GM19240 (cell line): ENCODE results near the gene PHF5A.
"Not testable (repeated sequence)": the region's sequence is repeated elsewhere in the genome, so short reads cannot be mapped to it uniquely, and the experiment has no call there.

Experiments used
- DNase-seq: peaks from one replicate; pipeline ENCODE4 v3.0.0; 2011; ENCODE audit warnings: low spot score; ENCODE audit not compliant: insufficient read length

Gene PHF5A

DNA sequence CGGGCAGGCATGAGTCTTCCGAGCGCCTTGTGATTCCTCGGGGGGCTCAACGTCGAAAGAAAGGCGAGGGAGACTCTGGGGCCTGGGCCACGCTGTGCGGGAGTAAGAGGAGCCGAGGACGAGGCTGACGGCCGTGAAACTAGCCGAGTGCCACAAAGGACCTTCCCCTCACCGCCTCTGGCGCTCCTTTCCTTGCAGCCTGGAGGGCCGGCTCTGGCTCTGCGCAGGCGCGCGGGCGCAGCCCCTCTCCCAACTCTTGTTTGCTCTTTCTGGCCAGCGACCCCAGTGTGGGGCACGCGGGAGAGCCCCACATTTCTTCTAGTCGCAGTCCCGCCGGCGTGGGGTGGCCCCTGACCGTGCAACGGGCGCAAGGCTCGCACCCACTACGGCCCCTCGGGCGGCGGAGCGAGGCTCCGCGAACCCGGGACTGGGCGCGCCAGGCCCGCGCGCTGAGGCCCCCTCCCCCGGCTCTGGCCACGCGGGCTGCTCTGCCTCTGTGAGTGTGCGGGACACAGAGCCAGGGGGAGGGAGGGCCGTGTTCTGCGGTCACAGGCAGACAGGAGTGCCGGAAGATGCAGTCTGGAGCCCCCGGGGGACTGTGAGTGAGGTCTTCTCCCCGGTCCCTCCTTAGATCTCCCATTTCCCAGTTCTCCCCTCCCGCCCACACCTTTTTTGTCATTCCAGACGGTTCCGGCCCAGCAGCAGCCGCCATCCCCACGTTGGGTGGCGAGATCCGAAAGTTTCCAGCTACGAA, 20.9 kb downstream of the PHF5A start:
- DNase-seq, result no peak

DNA sequence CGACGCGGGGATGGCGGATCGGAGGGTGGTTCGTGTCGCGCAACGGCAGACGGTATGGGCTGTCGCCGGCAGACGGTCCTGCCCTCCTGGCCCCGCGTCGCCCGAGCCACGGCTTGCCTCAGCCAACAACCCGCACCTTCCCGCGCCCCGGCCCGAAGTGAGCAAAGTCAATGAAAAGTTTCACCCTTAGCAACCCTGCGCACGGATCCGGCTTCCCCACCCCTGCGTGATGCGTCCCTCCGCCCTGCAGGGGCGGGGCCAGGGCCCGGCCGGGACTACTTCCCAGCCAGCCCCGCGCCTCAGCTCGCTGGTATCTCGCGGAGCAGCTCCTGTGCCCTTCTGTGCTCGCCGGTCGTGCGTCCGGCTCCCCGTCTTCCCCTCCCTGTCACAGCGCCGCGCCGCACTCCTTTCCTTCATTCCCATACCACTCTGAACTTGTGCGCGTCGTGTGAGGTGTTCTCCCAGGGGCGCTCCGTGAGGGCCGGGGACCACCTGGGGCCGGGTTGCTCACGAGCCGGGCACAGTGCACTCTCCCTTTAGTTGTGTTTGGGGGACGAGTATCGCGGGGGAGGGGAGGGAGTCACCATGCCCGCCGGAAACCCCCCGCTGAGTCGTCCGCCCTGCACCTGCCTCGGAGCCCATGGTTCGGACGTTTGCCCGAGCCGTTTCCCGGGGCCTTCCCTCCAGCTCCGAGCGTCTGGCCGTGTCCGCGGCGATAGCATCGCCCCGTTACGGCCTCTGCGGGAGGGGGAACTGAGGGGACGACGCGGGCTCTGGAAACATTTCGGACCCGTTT, 21.7 kb downstream of the PHF5A start, which contains the start of gene TOB2:
Gene TOB2 (minus strand): TSS at position 163 of the 796 bp plus-strand sequence. CDS start 9,456 bp downstream, outside the sequence.
- DNase-seq, result no peak

DNA sequence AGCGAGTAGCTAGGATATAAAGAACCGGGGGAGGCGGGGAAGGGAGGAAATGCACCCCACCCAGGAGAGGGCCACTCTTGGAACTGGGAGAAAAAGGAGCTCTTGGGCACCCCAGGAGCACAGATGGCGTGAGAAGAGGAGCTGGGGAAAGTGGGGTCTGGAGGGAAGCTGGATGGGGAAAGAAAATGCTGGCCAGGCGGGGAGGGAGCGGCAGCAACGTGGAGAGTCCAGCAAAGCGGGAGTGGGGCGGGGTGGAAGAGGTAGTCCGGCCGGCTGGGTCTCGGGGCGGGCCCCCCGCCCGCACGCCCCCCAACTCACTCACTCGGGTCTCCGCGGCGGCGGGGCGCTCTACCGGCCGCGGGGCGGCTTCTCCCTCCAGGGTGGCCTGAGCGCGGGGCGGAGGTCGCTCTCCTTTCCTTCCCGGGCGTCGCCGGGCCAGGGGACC, 22.4 kb downstream of the PHF5A start:
- no peak for DNase-seq

DNA sequence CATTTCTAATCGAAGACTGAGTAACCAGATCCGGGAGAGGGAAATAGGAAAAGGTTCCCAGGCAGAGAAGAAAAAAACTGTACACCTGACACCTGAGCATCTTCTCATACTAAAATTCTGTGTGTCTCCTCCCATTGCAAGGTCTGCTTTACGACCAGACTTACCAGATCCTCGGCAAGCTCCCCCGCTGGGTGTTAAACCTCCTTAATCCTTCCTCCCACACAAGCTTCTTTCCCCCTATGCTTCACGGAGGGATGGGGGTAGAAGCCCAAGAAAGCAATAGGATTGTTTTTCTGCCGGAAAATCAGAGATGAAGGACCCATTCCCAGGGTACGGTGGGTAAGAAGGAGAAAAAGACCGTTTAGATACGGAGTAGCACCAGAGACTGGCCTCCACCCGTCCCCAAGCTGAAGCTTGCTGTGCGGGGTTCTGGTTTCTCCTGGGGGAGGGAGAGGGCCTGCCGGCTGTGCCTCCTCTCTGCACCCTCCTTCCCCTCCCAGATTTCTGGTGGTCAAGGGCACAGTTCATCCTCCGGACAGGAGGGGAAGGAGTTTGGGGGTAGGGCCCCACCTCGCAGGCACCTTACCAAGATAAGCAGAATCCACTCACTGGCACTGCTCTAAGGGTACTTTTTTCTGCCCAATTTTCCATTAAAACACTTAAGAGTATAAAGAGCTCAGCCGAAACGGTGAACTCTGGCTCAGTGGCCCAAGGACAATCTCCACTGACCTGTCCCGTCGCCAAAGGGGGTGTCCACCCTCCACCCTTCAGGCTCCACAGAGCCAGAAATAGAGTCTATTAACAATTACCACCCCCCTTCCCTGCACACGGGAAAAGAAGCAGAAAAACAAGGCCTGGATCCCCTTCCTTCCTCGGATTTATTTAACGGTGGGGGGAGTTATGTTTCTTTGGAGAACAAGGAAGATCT, 23.1 kb downstream of the PHF5A start:
- DNase-seq, result no peak

DNA sequence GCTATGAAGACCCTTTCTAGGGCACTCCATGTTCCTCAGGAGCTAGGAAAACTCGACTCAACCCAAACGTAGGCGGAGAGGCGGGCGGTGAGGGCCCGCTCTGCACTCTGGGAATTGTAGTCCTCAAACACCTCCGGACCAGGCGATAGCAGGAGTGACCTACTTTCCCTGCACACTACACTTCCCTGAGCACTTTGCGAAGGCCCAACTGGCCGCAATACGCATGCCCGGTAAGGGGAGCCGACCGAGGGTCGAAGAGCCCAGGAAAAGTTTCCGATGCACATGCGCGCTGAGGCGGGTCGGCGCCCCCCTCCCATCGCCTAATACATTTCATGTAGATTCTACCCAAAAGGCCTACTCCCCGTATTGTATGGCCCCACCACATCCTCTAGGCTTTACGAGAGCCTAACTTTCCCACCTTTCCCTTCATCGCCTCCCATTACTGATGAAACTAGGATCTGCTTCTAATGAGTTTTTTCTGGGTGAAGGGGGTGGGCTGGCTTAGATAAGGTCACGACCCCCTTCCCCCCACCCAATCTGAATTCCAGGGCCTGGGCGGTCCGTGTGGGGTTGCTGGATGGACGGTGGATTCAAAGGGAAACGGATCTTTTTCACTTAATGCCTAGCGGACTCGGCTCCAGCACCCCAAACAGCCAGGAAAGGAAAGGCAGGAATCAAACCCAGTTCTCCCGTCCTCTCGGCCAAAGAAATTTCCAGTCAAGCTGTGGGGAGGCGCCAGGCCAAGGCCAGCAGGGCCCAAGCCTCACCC, 23.9 kb downstream of the PHF5A start:
- DNase-seq, result peak; percentile 72

DNA sequence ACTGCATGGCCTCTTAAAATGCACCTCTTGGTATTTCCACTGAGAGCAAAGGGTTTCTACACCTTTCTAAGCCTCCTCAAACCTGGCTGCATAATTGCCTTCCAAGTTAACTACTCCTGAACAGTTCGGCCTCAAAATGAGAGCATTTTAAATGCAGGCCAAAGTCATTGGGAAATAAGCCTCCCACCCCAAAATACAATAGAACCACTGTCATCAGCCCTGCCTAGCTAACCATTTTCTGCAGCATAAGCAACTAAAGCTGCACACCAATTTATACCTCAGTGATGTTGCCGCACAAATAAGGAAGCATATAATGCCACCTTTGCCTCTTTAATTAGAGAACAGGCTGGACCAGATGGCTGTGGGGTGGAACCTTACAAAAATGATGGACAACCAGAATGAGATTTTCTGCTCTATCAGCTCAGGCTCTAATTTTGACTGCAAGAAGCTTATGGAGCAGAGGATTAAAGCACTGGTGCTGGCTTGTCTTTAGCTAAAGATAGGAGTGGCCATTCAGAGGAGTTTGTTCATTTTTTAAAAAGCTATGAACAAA, 26.2 kb downstream of the PHF5A start:
- DNase-seq, result no peak

DNA sequence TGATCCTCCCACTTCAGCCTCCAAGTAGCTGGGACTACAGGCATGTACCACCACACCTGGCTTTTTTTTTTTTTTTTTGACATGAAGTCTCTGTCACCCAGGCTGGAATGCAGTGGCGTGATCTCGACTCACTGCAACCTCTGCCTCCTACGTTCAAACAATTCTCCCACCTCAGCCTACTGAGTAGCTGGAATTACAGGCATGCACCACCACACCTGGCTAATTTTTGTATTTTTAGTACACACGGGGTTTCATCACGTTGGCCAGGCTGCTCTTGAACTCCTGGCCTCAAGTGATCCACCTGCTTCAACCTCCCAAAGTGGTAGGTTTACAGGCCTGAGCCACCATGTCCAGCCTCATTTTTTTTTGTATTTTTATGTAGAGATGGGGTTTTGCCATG, 28.0 kb downstream of the PHF5A start:
- DNase-seq, result not testable (repeated sequence)

DNA sequence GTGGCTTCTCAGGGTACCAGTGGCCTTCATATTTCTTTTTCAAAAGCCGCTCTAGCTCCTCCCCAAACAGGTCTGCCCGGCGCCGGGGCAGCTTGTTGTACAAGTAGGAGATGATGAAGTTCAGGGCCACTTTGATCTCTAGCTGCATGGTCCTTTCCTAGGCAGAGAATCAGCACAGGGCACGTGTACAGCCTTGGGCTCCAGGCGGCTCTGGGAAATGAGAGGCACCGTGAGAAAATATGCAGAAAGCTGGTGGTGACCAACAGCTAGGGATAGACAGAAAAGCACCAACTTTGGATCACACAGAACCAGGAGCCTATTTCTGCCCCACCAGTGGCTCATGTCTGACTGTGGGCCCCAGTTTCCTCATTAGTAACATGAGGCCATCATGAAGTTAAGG, 31.3 kb downstream of the PHF5A start:
- DNase-seq, result no peak

DNA sequence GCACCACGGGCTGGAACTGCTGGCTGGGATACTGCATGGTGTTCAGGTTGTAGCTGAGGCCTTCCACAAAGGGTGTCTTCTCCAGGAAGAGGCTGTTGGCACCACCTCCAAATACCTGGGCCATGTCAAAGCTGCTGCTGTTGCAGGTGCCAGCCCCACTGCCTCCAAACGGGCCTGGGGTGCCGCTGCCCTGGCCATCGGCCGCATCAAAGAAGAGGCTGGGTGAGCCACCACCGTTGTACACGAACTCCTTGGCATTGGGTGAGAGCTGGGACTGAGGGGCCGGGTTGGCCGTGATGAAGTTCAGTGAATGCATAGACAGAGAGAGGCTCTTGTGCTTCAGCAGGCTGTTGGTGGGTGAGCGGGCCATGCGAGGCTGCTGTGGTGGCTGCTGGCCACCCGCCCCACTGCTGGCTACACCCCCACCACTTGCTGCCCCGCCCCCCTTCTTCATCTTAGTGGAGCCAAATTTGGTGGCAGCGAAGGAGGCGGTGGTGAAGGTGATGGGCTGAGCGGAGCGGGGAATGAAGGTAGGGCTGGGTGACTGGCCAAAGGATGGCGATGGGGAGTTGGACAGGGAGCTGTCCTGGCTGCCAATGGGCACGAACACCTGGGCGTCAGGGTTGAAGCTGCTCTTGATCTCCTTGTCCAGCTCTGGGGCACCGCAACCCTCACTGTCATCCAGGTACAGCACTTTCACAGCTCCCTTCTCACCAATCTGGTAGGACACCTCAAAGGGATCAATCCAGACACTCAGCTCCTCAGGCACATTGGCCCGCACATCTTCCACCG, 32.0 kb downstream of the PHF5A start:
- no peak for DNase-seq

DNA sequence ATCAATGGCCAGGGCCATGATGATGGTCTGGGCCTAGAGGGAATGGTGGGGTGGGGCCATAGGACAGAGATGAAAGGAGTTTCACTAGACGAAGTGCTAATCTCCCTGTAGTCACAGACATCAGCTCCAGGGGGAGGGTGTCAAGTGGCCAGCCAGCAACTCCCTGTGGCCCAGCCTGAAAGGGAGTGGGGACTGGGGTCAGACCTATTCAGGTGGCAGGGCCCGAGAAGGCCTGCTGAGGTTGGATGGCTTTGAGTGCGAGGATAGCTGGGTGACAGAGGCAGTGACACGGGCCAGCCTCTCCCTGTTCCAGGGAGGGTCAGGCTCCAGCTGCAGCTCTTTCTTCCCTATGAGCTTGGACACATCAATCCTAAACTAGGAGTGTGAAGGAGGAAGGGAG, 32.9 kb downstream of the PHF5A start:
- no peak for DNase-seq

DNA sequence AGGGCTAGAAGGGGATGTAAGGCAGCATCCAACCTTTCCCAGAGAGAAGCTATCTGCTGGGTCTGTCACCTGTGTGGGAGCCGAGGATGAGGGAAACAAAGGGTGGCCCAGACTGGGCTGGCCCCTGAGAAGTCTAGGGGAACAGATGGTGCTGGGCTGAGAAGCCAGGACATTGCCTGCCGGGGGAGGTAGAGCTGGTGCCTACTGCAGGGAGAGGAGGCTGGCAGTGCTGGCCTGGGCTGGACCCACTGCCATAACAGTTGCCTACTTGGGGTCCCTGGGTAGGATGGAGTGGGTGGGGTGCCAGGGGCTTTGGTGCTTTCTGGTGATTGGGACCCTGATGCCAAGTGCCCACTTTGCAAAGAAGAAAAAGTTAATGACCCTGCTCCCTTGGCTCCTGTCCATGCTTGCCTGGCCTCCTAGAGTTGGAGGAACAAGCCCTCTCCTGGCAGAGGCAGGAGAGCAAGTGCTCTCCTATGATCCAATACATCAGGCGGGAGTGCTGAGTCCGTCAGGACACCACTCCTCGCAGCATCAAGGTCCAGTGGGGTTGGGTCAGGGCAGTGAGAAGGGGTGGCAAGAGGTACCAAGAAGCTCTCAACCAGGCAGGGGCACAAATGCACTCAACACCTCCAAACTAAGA, 34.0 kb downstream of the PHF5A start:
- not testable (repeated sequence) for DNase-seq

DNA sequence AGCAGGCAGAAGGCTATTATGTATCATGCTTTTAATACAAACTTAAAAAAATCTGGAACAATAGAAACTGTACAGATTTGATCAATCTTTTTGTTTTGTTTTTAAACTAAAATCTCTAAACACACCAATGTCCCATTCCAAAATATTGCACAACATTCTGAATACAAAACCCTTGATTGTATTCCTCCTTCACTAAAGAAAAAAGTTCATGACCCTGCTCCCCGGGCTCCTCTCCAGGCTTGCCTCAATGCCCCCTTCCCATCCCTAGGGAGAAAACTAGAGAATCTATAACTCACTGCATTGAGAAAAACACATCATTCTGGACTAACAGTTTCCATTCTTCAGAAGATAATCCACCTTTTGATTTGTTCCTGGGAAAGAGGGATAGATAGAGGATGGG, 35.0 kb downstream of the PHF5A start:
- not testable (repeated sequence) for DNase-seq

DNA sequence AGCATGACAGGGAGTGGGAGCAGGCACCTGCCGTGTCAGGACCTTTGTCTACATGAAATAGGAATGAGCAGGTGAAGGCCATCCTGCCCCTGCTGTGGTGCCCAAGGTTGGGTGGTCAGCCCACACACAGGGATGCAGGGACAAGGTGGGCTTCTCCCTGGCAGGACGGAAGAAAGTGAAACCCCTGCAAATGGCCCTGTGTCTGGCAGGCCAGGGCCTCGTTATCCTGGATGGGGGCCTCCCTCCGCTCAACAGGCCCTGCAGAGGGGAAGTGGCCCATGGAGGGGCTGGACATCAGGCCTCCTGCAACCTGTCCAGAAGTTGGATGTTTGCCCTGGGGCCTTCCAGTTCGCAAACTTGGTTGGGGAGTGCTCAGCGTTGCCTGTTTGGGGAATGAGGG, 36.8 kb downstream of the PHF5A start:
- no peak for DNase-seq

DNA sequence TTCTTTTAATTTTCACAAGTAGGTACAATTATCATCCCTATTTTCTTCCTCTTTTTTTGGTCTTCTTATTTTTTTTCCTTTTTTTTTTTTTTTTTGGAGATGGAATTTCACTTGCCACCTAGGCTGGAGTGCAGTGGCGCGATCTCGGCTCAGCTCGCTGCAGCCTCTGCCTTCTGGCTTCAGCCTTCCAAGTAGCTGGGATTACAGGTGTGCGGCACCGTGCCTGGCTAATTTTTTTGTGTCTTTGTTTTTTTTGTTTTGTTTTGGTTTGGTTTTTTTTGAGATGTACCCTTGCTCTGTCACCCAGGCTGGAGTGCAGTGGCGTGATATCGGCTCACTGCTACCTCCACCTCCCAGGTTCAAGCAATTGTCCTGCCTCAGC, 38.5 kb downstream of the PHF5A start:
- no peak for DNase-seq

DNA sequence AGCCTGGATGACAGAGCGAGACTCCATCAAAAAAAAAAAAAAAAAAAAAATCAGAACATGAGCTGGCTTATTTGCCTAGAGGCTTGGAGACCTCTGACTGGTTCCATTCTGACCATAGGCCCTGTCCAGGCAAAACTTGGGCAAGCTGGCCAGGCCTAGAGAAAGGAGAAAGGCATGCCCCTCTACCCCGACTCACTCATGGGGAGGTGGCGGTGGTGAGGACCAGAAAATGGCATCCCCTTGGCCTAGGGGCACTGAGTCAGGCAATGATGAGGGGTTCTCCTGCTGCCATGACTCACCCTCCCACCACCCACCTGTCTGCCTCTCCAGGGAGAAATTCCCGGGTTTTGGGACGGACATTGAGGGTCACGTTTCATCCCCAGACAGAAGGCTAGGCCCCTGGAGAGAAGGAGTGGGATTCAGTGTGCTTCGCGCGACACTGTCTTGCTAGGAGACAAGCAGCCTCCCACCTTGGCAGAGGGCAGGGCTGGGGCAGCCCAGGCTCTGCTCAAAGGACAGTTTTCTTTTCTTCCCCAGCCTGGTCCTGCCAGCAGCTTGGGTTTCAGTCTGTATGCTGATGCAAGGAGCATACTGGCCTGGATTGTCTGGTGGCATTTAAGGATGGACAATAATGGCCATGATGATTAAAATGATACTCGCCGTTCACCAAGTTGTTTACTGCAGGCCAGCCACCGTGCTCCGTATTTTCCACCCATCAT, 39.1 kb downstream of the PHF5A start:
- DNase-seq, result no peak

DNA sequence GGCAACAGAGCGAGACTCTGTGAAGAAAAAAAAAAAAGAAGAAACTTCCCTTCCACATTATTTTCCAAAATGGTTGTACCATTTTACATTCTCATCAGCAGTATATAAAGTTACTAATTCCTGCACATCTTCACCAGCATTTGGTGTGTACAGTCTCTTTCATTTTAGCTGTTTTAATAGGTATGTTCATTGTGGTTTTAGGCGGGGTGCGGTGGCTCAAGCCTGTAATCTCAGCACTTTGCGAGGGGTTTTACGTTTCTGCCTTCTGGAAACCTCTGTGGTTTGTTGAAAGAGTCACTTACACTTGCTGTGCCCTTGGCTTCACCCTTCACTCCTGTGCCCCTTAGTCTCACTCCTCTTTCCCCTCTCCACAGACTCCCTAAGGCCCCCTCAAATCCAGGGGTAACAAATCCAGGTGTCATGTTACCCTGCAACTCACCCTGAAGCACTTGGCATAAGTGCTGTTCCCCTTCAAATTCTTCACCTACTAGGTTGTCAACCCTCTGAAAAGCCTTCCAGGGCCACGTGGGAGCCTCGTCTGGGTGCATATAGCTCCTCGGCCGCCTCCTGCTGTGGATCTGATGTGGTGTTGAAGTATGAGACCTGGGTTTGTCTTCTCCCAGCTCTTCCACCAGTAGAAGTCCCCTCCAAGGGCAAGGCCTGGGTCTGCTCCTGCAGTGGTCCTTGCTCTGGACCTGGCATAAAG, 42.7 kb downstream of the PHF5A start:
- DNase-seq, result no peak

DNA sequence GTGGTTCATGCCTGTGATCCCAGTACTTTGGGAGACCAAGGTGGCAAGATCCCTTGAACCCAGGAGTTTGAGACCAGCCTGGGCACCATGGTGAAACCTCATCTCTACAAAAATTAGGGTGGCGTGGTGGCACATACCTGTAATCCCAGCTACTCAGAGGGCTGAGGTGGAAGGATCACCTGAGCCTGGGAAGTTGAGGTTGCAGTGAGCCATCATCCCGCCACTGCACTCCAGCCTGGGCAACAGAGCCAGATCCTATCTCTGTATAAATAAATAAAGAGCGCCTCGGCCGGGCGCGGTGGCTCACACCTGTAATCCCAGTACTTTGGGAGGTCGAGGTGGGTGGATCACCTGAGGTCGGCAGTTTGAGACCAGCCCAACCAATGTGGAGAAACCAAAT, 49.8 kb downstream of the PHF5A start:
- no peak for DNase-seq
